ENCODE data around the gene UBXN2A. TPM values are rescaled to one million over a fixed set of nuclear protein-coding genes. Genes with fewer than 3 reads are reported as not detected.

UBXN2A gene
- total and polyA plus RNA-seq, 2 of the 8 experiments (the other 6 are each of a cell fraction or from before 2014, with no cell fraction given), result 3.6 to 20.4 TPM

- no peak for TF ChIP-seq CHD7 (IDR thresholded peaks at IDR 0.05; ENCODE audit: insufficient replicate concordance, low read length)
- no peak for TF ChIP-seq TEAD4 (IDR thresholded peaks at IDR 0.05; ENCODE audit: low read depth, low read length)
- peak; percentile 55; the same call in 1 of the 2 replicates for TF ChIP-seq SP1 (IDR thresholded peaks at IDR 0.05; ENCODE audit: low read depth, low read length)
- TF ChIP-seq CBX5 (IDR thresholded peaks at IDR 0.05; ENCODE audit: low read depth, low read length), result no peak
- TF ChIP-seq SIN3A (conservative IDR thresholded peaks at IDR 0.05 in 1 of 2, IDR thresholded peaks at IDR 0.05 in 1 of 2; ENCODE audit: low read depth in 1 of 2, low read length in 2 of 2), result peak in 1 of 2 experiments; percentile 87; a peak in 3 of 4 replicates
- TF ChIP-seq ZNF274 (IDR thresholded peaks at IDR 0.05; ENCODE audit: borderline replicate concordance, extremely low read depth, low read length), result no peak
- no peak for TF ChIP-seq NRF1 (IDR thresholded peaks at IDR 0.05; ENCODE audit: low read depth, low read length)
- peak; percentile 88 for TF ChIP-seq PHF8 (conservative IDR thresholded peaks at IDR 0.05; ENCODE audit: low read depth, low read length)
- peak; percentile 89 for TF ChIP-seq ASH2L (IDR thresholded peaks at IDR 0.05; ENCODE audit: low read length)
Measured at GRCh38 chr2:23926750-23927571, 13.3 kb upstream of the UBXN2A start, which contains the start of gene ATAD2B (continued).

All from H1 (cell line).